Measurements from ENCODE around the gene ZNF219.

- TF ChIP-seq CTCF (IDR thresholded peaks at IDR 0.05; ENCODE audit: insufficient read depth, low read depth, low read length), result no peak
- TF ChIP-seq EZH2 (IDR thresholded peaks at IDR 0.05; ENCODE audit: insufficient read depth, low read length), result no peak
Measured at GRCh38 chr14:21101802-21102413, 3.5 kb upstream of the ZNF219 start.
